Endothelial cell of hepatic sinusoid (primary cell): ENCODE results near the gene BNIP3.

Experiments
- in situ Hi-C: cut with HindIII; loops from 2 replicates; pipeline ENCODE4 v1.10.0; 2017; ENCODE audit warnings: low sequenced_read_pairs

The BNIP3 gene

DNA sequence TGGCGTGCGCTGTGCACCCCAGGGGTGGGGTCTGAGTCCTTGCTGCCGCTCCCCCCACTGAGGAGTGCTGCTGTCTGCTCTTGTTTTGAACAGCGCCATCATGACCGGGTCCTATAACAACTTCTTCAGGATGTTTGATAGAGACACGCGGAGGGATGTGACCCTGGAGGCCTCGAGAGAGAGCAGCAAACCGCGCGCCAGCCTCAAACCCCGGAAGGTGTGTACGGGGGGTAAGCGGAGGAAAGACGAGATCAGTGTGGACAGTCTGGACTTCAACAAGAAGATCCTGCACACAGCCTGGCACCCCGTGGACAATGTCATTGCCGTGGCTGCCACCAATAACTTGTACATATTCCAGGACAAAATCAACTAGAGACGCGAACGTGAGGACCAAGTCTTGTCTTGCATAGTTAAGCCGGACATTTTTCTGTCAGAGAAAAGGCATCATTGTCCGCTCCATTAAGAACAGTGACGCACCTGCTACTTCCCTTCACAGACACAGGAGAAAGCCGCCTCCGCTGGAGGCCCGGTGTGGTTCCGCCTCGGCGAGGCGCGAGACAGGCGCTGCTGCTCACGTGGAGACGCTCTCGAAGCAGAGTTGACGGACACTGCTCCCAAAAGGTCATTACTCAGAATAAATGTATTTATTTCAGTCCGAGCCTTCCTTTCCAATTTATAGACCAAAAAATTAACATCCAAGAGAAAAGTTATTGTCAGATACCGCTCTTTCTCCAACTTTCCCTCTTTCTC is 26.0 kb downstream of the BNIP3 start:
- in situ Hi-C loops = no loop called here

DNA sequence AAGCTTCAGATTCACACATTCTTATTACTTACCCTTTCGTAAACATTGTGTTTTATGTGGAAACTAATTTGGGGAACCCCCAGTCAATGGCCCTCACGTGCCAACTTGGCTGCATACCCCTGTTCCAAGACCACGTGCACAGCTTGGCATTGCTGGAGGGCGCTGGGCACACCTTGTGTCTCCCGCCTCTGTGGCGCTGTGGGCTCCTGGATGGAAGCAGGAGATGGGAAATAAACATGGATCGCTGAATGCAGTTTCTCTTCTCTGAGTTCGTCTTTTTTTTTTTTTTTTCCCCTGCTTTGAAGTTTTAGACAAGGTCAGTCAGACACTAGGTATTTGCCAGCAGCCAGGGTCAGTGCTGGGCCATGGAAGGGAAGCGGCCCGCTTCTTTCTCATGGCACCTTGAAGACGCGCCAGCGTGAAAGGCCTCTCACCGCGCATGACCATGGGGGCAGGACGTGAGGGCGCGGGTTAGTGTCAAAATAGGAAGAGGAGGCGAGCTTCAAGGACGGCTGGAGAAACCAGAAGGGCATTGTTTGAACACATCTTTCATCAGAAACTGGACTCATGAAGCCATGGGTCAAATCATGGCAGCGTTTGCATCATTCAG is 27.3 kb downstream of the BNIP3 start:
- in situ Hi-C loops = no loop called here

DNA sequence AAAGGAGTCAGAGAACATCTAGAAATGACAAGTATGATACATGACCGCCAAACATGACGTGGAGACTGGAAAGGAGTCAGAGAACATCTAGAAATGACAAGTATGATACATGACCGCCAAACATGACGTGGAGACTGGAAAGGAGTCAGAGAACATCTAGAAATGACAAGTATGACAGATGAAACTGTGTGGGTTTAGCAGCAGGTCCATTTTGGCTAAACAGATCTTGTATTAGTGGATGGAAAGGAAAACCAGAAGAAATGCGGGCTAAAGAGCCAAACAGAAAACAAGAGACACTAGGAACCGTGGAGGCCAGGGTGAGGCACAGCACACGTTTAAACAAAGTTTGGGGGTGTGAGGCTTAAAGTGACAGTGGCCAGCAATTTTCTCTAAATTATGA is 31.8 kb downstream of the BNIP3 start:
- in situ Hi-C loops = loop anchor here (5.0 kb wide), 1 partner anchor 32 kb away; the partner anchor contains the start of gene BNIP3

DNA sequence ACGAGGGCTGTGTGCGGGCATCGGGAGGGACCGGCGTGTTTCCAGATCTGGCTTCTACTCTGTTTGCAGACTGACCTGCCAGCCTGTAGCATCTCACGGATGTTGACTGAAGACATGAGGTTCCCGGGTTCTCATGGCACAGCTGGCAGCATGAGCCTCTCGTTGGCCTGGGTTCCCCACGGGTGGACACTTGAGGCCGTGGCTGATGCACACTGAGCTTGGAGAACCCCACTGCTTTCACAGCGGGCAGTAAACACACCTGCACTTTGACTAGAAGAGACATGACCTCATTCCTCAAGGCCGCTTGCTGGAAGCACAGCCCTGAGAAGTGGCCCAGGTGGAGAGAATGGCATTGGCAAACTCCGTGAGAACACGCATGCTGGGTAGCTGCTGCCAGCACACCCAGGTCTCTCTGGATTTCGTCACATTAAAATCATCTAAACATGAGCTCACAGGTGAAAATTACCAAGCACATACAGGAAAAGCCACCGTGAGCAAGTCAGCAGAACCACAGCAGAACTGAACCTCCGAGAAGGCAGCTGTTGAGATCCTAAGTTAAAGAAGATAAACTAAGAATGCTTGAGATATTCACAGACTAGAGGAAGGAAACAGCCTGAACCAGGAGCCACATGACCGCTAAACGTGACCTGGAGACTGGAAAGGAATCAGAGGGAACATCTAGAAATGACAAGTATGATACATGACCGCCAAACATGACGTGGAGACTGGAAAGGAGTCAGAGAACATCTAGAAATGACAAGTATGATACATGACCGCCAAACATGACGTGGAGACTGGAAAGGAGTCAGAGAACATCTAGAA is 32.5 kb downstream of the BNIP3 start:
- in situ Hi-C loops = loop anchor here (5.0 kb wide), 1 partner anchor 33 kb away; the partner anchor contains the start of gene BNIP3

DNA sequence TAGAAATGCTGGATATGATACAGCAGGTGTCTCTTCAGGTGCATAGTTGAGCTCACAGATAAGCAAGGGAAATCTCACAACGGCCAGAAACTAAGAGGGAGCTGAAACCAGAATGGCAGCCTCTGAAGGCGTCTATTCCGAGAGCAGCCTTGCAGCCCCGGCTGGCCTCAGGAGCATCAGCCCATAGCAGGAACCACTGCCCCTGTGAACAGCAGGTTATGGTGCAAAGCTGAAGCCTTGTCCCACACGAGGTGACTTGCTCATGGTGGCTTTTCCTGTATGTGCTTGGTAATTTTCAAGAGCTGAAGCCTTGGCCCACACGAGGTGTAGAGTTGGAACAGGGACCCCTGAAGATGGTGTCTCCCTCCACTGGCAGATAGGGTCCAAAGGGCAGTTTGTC is 33.2 kb downstream of the BNIP3 start:
- in situ Hi-C loops = loop anchor here (5.0 kb wide), 1 partner anchor 34 kb away; the partner anchor contains the start of gene BNIP3

DNA sequence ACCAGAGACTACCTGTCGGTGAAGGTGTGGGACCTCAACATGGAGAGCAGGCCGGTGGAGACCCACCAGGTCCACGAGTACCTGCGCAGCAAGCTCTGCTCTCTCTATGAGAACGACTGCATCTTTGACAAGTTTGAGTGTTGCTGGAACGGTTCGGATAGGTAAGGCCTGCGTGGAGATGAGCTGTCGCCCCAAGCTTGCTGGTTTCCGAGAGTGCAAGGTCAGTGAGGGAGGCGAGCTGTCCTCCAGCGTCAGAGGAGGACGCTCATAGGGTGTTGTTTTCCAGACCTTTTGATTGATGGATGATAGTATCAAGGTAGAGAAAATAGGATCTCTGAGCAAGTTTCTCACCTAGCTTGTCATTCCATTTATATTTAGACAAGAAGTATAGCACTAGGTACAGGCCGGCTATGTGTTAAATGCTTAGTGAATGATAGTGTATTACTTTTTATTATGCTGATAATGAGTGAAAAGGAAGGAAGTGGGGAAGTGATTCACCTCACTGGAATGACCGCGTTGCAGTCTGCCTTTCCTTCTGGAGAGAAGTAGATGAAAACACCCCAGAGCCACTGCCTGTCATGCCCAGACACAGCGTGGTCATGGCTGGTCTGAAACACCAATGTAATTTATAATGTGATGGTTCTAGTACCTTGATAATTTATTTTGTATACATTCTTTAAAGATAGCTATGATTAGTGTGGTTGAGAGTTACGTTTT is 33.9 kb downstream of the BNIP3 start:
- in situ Hi-C loops = loop anchor here (5.0 kb wide), 1 partner anchor 35 kb away; the partner anchor contains the start of gene BNIP3

DNA sequence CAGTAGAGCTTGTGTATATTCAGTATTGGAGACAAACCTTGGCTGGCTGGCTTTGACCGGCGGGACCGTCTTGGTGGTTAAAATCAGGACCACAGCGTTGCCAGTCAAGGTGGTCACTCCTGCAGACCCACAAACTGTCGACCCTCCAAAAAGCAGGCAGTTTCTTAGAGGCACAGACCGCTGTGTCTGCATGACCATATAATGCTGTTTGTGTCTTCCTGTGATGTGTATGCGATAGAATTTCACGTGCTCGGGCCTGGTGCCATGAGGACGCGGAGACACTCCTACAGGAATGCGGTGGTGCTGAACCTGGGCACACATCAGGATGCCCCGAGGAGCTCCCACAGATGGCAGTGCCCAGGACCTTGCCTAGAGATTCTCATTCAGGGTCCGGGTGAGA is 34.8 kb downstream of the BNIP3 start:
- in situ Hi-C loops = loop anchor here (5.0 kb wide), 1 partner anchor 35 kb away; the partner anchor contains the start of gene BNIP3

DNA sequence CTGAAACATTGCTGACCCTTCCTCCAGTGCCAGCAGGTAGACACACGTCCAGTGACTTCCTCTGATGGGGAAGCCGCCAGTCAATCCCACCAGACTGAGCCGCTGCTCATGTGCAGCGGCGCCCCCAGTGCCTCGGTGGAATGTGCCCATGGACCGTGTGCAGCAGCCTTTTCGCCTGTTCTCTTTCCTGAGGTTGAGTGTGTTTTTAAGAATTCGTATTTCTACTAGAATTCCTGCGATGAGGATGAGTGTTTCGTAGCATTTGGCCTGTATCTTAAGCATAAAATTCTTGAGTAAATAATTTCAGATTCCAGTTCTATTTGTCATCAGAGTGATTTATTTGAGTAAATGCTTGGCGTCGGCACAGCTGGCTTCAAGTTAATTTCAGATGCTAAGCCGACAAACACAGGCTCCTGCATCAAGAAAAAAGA is 35.4 kb downstream of the BNIP3 start:
- in situ Hi-C loops = loop anchor here (5.0 kb wide), 1 partner anchor 36 kb away; the partner anchor contains the start of gene BNIP3

DNA sequence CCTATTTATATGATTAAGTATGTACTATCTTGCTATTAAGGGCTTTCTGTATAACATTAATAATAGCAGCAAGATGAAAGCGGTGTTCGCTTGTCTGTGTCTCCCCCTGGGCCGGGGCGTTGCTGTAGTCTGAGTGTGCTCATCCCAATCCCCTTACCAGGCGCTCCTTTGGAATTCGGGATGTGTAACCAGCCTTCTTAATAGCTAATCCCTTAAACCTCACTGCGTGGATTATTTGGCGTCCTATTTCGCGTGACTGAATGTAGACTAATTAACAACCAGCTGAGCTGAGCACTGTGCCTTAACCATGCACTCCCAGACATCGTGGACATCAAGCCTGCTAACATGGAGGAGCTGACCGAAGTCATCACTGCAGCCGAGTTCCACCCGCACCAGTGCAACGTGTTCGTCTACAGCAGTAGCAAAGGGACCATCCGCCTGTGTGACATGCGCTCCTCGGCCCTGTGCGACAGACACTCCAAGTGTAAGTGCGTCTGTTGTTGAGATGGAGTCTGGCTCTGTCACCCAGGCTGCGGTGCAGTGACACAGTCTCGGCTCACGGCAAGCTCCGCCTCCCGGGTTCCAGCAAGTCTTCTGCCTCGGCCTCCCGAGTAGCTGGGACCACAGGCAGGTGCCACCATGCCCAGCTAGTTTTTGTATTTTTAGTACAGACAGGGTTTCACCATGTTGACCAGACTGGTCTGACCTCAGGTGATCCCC is 36.6 kb downstream of the BNIP3 start:
- in situ Hi-C loops = loop anchor here (5.0 kb wide), 2 partner anchors 37 to 48 kb away; partner anchors contain the start of gene BNIP3

DNA sequence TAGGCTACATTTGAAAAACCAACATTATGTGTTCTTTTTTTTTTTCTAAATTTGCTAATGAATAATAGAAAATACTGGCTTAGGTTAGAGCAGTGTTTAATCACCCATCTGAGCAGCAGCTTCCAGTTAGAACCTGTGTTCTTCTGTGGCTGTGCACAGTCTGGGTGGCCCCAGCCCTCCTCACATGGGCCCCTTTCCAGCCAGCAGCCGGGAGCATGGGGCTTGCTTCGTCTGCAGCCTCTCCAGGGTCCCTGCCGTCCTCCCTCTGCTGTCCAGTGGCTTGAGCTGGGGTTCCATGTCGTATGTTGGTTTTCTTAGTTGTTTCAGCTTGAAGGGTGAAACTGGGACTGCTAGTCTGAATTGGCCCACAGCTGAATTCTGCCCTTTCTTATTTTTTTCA is 37.3 kb downstream of the BNIP3 start:
- in situ Hi-C loops = loop anchor here (5.0 kb wide), 1 partner anchor 47 kb away; no protein-coding TSS in a partner anchor

DNA sequence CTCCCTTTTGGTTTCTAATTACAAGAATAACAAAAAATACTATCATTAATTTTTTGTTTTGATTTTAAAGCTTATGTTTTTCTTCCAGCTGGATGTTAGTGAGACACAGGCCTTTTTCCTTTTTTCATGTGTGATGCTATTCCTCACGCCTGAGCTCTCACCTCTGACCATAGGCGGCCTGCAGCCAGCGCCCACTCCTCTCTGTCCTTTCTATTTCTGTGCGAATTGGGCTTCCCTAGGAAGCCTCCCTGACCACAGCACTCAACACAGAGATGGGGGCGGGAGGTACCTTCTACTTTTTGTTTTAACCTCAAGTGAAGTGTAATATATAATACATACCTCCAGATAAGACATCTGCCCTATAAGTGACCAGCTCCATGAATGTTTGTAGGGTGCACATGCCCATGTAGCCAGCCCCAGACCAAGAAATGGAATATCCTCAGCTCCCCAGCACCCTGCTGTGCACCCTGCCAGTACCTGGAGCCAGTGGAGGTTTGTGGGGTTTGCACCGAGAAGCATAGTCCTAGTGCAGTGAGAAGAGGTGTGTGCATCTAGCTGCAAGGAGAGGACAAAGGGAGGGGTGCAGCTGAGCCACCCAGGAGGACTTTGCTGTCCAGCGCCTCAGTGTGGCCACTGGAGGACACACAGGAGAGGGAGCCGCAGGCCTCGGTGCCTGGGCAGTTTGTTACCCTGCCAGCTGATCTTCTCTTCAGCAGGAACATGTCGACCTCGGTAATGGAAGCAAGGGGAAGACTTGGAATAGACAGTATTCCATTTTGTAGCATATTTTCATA is 38.5 kb downstream of the BNIP3 start:
- in situ Hi-C loops = loop anchor here (5.0 kb wide), 1 partner anchor 46 kb away; no protein-coding TSS in a partner anchor

DNA sequence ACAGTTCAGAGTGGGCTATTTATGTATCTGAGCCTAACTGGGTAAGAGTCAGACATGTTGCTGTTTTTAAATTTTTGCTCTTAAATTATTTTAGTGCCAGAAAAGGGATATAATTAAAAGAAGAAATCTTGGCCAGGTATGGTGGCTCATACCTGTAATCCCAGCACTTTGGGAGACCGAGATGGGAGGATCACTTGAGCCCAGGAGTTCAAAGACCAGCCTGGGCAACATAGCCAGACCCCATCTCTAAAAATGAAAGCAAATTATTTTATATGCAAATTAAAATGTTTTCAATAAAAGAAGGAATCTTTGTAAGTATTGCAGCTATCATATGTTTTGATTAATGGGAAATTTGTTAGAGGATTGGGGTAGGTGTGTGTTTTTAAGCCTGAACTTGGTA is 39.3 kb downstream of the BNIP3 start:
- in situ Hi-C loops = loop anchor here (5.0 kb wide), 1 partner anchor 45 kb away; no protein-coding TSS in a partner anchor

DNA sequence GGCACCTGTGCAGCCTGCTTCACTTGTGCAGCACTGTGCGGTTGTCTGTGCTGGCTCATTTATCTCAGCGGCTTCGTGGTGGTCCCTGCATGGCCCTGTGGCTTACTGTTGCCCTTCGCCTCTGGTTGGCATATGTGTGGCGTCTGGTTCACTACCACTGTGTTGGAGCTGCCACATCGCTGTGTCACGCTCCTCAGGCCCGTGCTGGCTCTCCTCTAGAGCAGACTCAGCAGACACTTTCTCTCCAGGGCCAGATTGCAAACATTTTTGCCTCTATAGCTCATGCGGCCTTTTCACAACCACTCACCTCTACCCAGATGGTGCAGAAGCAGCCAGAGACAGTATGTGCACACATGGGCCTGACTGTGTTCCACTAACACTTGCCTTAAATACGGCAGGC is 43.0 kb downstream of the BNIP3 start:
- in situ Hi-C loops = no loop called here

DNA sequence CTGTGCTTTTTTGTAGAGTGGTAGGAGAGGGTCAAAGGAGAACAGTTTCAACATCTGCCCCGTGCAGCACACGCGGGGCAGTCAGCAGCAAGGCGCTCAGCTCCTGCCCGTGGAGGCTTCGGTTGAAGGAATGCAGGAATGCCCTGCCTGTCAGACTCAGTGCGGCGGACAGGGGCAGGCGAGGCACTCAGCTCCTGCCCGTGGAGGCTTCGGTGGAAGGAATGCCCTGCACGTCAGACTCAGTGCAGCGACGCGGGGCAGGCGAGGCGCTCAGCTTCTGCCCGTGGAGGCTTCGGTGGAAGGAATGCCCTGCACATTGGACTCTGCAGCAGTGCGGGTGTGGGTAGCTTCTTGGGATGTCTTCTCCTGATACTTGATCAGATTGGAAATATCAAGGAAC is 43.9 kb downstream of the BNIP3 start:
- in situ Hi-C loops = no loop called here

DNA sequence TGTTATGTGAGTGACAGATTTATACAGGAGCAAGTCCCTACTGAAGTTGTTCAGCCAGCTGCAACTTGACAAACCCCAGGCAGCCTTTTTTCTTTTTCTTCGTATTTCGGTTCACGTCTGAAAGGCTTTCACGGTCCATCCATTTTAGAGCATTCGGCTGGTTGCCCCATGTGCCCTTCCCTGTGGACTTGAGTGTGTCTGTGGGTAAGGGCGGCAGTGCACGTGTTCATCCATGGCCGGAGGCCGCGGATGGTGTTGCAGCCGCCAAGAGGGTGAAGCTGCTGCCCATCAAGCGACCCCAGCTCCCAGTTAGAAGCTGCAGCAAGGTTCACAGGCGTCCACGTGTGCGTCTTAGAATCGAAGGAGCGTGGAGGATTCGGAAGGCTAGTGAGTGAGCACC is 45.0 kb downstream of the BNIP3 start:
- in situ Hi-C loops = no loop called here

DNA sequence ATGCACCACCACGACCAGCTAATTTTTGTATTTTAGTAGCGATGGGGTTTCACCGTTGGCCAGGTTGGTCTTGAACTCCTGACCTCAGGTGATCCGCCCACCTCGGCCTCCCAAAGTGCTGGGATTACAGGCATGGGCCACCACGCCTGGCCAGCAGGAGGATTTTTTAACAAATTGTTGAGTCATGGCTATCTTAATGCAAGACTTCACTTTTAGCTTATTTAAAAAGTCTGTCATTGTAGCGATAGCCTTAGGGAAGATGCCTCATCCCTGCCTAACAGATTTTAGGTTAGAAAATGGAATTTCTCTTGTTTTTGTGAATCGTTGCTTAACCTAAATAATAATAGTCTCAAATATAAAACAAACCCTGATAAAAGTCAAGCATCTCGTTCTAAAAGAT is 45.4 kb downstream of the BNIP3 start:
- in situ Hi-C loops = no loop called here

DNA sequence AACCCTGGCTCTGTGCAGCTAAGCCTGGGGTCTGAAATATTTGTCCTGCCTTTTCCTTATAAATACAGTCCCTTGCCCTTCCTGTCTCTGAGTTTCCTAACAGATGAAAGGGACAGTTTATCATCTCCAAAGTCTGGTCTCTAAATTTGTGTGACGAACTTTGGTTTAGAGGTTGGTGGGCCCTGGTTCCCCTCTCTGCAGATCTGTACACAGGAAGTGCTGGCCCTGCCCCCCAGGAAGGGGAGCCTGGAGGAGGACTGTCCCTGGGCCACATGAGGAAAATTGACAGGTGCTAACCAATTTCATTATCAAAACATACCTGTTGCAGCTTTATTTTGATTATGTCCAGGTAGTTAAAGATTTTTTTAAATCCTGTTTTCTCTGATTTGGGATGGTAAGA is 46.5 kb downstream of the BNIP3 start:
- in situ Hi-C loops = no loop called here

DNA sequence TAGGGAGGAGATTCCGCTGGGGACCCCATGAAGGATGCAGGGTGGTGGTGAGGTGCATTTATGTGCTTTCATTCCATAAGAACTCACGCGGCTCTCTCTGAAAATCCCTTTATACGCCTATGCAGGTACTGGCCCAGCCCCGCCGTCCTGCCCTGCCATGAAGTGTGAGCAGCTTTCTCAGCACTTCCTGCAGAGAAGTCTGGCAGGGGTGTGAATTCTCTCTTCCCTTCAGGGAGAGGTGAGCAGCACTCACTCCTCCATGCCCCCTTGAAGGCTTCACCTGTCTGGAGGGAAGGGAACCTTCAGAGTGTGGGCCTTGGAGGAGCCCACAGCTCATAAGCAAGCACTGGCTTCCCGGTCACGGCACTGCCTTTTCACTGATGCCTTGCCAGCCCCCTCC is 47.0 kb downstream of the BNIP3 start:
- in situ Hi-C loops = no loop called here

DNA sequence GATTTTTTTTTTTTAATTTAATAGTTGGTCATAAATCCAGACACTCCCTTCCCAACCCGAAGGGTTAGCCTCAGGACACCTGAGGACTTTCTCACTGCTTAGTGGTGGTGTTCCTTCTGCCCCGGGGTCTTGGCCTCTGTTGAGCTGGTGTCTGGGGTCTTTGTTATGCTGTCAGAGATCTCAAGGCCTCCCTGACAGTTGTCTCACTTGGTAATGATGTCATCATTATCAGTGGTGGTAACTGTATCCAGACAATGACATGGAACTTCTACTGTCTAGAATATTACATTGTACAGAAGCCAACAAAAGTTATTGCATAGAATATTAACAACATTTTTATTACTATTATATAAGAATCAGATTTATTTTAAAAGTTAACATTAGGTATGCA is 48.0 kb downstream of the BNIP3 start:
- in situ Hi-C loops = no loop called here
